Testis (tissue), 2 donors: ENCODE measurements around the gene ARHGDIA.

Experiments used
- CTCF ChIP-seq, 3 experiments: fragments of 450-650 bp in 2 of 3; fragments of 200-600 bp in 1 of 3; sonication (generic) in 1 of 3; IDR thresholded peaks; one replicate each; pipeline ENCODE4 v1.5.1; 2016 to 2019; ENCODE audit warnings: antibody characterized with exemption in 3 of 3, mild to moderate bottlenecking in 2 of 3, moderate library complexity in 1 of 3
- POLR2A ChIP-seq: fragments of 450-650 bp; IDR thresholded peaks from one replicate; pipeline ENCODE4 v1.6.1; 2017; ENCODE audit warnings: antibody characterized with exemption, mild to moderate bottlenecking, moderate library complexity

GRCh38 chr17:81902023-81902652, 31.0 kb upstream of the ARHGDIA start, which contains the start of gene NPB:
- TF ChIP-seq CTCF (IDR thresholded peaks at IDR 0.05) (no peak), POLR2A (no peak)
